Measurements from ENCODE around the gene ZFR2. TPM values are rescaled to one million over a fixed set of nuclear protein-coding genes. Genes with fewer than 3 reads are reported as not detected.

Gene ZFR2
- total RNA-seq, 3 donors from 2014 or later: 0.66 TPM; not detected in 2

DNA sequence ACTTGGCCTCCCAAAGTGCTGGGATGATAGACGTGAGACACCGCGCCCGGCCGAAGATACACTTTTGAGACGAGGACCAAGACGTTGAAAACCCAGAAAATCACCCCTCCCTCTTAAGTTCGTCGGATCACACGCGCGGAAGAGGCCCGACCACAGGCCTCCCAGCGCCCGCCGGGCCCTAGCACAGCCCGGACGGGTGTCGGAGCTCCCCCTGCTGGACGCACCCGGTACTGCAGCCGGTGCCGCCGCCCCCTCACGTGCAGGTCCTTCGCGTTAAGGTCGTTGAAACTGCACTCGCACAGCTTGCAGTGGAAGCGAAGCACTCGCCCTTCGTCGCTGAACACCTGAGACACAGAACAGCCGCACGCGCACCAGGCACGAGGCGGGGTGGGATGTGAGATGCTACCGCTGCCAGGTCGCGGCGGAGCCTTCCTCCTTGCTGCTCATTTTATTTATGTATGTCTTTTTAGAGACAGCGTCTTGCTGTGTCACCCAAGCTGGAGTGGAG is 46.9 kb downstream of the ZFR2 start:
- intact Hi-C loops (cut with DNase I, micrococcal nuclease): no loop called here
- Histone ChIP-seq H3K36me3 (ENCODE audit: low read depth) (no peaks in the 10 kb centered on the region), H3K4me3 (no peak overlapping the region), H3K9me3 (no peaks in the 10 kb centered on the region), H3K4me1 (ENCODE audit: low read depth) (no peaks in the 10 kb centered on the region)
- peak; percentile 95 for ATAC-seq
- peak; percentile 82 to 87 (median 84) for DNase-seq
- TF ChIP-seq, protein P1, sequence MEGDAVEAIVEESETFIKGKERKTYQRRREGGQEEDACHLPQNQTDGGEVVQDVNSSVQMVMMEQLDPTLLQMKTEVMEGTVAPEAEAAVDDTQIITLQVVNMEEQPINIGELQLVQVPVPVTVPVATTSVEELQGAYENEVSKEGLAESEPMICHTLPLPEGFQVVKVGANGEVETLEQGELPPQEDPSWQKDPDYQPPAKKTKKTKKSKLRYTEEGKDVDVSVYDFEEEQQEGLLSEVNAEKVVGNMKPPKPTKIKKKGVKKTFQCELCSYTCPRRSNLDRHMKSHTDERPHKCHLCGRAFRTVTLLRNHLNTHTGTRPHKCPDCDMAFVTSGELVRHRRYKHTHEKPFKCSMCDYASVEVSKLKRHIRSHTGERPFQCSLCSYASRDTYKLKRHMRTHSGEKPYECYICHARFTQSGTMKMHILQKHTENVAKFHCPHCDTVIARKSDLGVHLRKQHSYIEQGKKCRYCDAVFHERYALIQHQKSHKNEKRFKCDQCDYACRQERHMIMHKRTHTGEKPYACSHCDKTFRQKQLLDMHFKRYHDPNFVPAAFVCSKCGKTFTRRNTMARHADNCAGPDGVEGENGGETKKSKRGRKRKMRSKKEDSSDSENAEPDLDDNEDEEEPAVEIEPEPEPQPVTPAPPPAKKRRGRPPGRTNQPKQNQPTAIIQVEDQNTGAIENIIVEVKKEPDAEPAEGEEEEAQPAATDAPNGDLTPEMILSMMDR (IDR thresholded peaks at IDR 0.05): peak; percentile 99

DNA sequence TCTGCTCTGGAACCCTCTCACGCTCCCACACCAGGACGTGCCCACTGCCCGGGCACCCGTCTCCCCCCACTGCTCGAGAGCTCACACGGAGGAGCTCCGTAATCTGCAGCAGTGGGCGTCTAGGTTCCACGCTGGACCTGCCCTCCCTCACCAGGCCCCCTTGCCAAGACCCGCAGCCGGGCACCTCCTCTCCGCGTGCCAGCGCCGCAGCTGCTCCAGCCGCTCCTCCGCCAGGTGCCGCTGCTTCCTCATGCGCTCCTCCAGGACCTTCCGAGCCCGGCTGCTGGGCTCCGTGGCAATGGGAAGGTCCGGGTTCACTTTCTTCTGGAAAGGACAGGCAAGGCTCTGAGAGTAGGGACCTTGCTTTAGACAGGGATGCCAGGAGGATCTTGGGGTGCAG is 47.7 kb downstream of the ZFR2 start:
- ATAC-seq: no peak
- TF ChIP-seq, protein P1 (IDR thresholded peaks at IDR 0.05): no peak
- Histone ChIP-seq H3K36me3 (ENCODE audit: low read depth) (no peaks in the 10 kb centered on the region), H3K9me3 (no peaks in the 10 kb centered on the region), H3K4me3 (no peak overlapping the region), H3K4me1 (ENCODE audit: low read depth) (no peaks in the 10 kb centered on the region)
- DNase-seq: no peak
- intact Hi-C loops (cut with DNase I, micrococcal nuclease): no loop called here

DNA sequence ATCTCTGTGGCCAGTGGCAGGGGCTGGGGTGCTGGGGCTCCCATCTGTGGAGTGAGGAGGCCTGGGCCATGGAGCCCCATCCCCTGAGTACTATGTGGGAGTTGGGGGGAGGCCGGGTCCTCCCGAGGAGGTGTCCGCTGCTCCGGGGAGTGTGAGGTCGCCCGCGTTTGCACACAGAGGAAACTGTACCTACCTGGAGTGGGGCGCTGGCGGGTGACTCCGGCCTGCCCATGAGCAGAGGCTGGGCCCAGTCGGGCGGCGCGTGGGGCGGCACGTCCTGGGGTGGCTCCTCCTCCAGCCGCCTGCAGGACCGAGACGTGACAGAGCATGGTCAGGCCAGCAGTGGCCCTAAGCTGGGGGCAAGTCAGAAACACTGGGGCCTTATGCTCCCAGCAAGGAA is 48.8 kb downstream of the ZFR2 start:
- H3K36me3 ChIP-seq (ENCODE audit: low read depth): no peaks in the 10 kb centered on the region
- no peak overlapping the region for H3K4me3 ChIP-seq
- ATAC-seq (no peak), DNase-seq (no peak)
- TF ChIP-seq, protein P1 (IDR thresholded peaks at IDR 0.05): no peak
- H3K9me3 ChIP-seq: no peaks in the 10 kb centered on the region
- H3K4me1 ChIP-seq (ENCODE audit: low read depth): no peaks in the 10 kb centered on the region
- intact Hi-C loops (cut with DNase I, micrococcal nuclease): no loop called here

DNA sequence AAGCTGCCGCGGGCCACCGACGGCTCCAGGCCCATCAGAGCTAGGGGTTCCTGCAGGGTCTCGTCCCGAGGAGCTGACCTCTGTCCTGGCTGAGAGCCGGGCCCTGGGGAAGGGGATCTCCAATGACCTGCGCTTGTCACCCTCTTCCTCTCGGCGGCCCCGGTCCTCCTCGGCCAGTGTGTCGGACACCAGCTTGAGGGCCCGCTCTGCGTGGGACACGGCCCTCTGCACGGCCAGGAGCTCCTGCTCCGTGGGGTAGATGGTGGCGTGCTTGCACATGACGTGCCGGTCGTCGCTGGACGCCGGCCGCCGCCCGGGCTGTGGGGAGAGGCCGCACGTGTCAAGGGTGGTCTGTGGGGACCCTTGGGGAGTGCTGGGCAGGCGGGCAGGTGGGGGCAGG is 49.9 kb downstream of the ZFR2 start:
- no peaks in the 10 kb centered on the region for H3K36me3 ChIP-seq (ENCODE audit: low read depth)
- no peak for ATAC-seq
- H3K4me3 ChIP-seq: no peak overlapping the region
- intact Hi-C loops (cut with DNase I, micrococcal nuclease): no loop called here
- H3K4me1 ChIP-seq (ENCODE audit: low read depth): no peaks in the 10 kb centered on the region
- TF ChIP-seq, protein P1 (IDR thresholded peaks at IDR 0.05): no peak
- H3K9me3 ChIP-seq: no peaks in the 10 kb centered on the region
- DNase-seq: no peak

DNA sequence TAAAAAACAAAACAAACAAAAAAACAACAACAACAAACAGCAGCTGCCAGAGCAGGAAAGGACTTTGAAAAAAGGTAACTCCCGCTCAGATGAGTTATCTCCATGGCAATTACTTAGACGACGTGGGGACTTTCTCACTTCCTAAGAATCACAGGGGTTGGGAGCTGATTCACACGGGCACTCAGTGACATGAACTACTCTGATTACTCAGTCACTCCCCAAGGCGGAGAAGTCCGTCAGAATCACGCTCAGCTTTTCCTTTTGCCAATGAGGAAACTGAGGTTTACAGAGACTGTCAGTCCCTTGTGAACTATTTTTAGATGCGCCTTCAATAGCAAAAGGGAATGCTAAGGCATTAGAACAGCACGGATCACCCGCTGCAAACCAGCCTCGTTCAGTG is 50.4 kb downstream of the ZFR2 start:
- Histone ChIP-seq H3K4me3 (no peak overlapping the region), H3K4me1 (ENCODE audit: low read depth) (no peaks in the 10 kb centered on the region), H3K36me3 (ENCODE audit: low read depth) (no peaks in the 10 kb centered on the region), H3K9me3 (no peaks in the 10 kb centered on the region)
- ATAC-seq: peak; percentile 39
- TF ChIP-seq, protein P1 (IDR thresholded peaks at IDR 0.05): no peak
- no peak for DNase-seq
- intact Hi-C loops (cut with DNase I, micrococcal nuclease): no loop called here

DNA sequence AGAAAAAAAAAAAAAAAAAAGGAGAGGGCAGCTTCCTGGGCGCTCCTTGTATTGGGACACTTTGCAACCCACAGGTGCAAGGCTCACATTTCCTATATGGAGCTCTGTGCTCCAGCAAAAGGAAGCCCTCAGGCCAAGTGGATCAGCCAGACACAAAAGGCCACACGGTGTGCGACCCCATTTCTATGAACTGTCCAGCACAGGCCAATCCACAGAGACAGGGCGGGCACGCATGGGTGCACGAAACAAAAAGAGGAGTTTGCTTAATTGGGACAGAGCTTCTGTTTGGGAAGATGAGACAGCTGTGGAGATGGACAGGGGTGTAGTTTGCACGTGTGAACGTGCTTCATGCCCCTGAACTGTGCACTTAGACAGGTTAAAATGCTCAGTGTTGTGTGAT is 51.1 kb downstream of the ZFR2 start:
- intact Hi-C loops (cut with DNase I, micrococcal nuclease): no loop called here

More for the DNA sequence above, 51.1 kb downstream of the ZFR2 start:
- DNase-seq (no peak), ATAC-seq (no peak)
- TF ChIP-seq, protein P1 (IDR thresholded peaks at IDR 0.05): no peak
- H3K9me3 ChIP-seq: no peaks in the 10 kb centered on the region
- no peaks in the 10 kb centered on the region for H3K36me3 ChIP-seq (ENCODE audit: low read depth)
- H3K4me3 ChIP-seq: no peak overlapping the region
- no peaks in the 10 kb centered on the region for H3K4me1 ChIP-seq (ENCODE audit: low read depth)
